IPS-NIHi7 (cell line): ENCODE measurements around the gene CYSLTR2.
A peak's percentile ranks its signal among the peaks of the same experiment; 100 is the strongest.
"Not testable (repeated sequence)": the region's sequence is repeated elsewhere in the genome, so short reads cannot be mapped to it uniquely, and the experiment has no call there.

Source experiments
- DNase-seq: peaks from one replicate; pipeline ENCODE4 v3.0.0; 2012; ENCODE audit warnings: mixed read lengths; ENCODE audit errors: extremely low spot score

The CYSLTR2 gene

GRCh38 chr13:48693998-48694397 lies 40.3 kb downstream of the CYSLTR2 start:
- no peak for DNase-seq

DNA sequence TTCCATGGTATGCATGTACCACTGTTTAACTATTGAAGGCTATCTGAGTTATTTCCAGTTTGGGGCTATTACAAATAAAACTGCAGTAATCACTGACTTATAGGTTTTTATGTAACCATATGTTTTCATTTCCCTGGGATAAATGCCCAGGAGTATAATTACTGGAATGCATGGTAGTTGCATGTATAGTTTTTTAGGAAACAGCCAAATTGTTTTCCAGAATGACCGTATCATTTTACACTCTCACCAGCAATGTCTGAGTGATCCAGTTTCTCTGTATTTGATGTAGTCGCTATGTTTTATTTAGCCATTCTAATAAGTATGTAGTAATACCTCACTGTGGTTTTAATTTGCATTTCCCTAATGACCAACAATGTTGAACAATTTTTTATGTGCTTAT lies 42.0 kb downstream of the CYSLTR2 start:
- DNase-seq = no peak

DNA sequence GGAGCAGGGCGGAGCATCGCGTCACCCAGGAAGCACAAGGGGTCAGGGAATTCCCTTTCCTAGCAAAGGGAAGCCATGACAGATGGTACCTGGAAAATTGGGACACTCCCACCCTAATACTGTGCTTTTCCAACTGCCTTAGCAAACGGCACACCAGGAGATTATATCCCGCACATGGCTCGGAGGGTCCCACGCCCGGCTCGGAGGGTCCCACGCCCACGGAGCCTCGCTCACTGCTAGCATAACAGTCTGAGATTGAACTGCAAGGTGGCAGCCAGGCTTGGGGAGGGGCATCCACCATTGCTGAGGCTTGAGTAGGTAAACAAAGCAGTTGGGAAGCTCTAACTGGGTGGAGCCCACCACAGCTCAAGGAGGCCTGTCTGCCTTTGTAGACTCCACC lies 42.9 kb downstream of the CYSLTR2 start:
- DNase-seq = not testable (repeated sequence)

DNA sequence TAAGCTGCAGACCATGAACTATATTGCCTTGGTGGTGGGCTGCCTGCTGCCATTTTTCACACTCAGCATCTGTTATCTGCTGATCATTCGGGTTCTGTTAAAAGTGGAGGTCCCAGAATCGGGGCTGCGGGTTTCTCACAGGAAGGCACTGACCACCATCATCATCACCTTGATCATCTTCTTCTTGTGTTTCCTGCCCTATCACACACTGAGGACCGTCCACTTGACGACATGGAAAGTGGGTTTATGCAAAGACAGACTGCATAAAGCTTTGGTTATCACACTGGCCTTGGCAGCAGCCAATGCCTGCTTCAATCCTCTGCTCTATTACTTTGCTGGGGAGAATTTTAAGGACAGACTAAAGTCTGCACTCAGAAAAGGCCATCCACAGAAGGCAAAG lies 53.7 kb downstream of the CYSLTR2 start:
- no peak for DNase-seq

DNA sequence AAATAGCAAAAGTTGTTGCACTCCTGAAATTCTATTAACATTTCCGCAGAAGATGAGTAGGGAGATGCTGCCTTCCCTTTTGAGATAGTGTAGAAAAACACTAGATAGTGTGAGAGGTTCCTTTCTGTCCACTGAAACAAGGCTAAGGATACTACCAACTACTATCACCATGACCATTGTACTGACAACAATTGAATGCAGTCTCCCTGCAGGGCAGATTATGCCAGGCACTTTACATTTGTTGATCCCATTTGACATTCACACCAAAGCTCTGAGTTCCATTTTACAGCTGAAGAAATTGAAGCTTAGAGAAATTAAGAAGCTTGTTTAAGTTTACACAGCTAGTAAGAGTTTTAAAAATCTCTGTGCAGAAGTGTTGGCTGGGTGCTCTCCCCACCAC lies 55.0 kb downstream of the CYSLTR2 start:
- DNase-seq = no peak

GRCh38 chr13:48709213-48709612 lies 55.5 kb downstream of the CYSLTR2 start:
- DNase-seq = no peak

DNA sequence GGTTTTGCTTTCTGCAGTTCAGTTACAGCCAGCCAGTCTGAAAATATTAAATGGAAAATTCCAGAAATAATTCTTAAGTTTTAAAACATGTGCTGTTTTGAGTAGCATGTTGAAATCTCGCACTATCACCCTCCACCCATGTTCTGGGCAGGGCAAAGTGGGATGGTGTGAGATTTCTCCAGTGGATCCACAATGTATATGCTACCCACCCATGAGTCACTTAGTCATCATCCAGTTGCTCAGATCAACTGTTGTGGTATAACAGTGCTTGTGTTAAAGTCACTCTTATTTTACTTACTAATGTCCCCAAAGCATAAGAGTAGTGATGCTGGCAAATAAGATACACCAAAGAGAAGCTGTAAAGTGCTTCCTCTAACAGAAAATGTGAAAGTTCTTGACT lies 56.4 kb downstream of the CYSLTR2 start:
- no peak for DNase-seq

DNA sequence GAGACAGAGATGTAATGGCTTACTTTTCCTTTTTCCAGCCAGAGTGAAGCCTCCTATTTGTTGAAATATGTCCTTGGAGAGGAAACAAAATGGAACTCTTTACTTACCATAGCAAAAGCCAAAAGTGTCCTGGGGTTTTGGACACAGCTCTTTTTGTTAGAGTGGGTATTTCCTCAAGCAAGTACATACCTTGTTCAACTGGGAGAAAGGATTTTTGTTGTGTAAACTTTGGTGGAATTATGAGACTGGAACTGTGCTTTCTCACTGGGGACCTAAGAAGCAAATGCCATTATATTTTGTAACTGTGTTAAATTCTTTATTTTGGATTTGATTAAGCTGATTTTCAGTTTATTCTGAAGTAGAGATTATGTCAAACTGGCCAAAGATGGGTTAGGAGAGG lies 58.4 kb downstream of the CYSLTR2 start:
- no peak for DNase-seq

DNA sequence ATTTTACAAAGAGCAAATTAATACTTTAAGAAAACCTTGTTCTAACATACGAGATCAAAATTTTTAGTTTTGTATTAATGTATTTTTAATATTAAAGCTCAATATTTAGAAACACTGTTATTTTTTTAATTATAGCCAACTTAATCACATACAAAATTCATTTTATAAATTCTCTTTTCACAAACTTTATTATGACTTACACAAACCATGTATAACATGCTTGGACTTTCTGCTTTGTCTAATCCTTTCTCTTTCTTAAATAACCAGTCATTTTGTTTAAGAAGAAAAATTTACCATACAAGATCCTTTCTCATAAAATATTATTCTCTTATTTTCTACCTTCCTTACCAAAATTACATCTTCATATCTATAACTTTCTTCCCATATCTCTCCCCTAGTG lies 62.2 kb downstream of the CYSLTR2 start:
- no peak for DNase-seq

GRCh38 chr13:48720621-48721020 lies 66.9 kb downstream of the CYSLTR2 start:
- no peak for DNase-seq

GRCh38 chr13:48723168-48723567 lies 69.4 kb downstream of the CYSLTR2 start:
- DNase-seq = no peak

- no peak for DNase-seq
These were observed 71.5 kb downstream of the CYSLTR2 start for GRCh38 chr13:48725271-48725670.

DNA sequence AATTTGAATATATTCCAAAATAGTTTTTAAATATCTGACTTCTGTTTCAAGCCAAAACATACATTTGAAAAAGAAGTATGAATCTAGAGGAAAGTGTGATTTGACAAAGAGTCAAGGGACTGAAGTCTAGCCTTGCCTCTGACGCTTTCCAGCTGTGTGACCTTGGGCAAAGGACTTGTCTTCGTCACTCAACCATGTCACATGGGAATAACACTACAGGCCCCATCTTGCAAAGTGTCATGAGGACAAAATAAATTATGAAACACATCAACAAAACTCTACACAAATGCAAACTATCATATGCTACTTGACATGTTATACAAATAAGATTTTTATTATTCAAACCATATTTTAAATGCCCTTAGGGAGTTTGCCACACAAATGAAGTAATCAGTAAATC lies 73.0 kb downstream of the CYSLTR2 start:
- no peak for DNase-seq

DNA sequence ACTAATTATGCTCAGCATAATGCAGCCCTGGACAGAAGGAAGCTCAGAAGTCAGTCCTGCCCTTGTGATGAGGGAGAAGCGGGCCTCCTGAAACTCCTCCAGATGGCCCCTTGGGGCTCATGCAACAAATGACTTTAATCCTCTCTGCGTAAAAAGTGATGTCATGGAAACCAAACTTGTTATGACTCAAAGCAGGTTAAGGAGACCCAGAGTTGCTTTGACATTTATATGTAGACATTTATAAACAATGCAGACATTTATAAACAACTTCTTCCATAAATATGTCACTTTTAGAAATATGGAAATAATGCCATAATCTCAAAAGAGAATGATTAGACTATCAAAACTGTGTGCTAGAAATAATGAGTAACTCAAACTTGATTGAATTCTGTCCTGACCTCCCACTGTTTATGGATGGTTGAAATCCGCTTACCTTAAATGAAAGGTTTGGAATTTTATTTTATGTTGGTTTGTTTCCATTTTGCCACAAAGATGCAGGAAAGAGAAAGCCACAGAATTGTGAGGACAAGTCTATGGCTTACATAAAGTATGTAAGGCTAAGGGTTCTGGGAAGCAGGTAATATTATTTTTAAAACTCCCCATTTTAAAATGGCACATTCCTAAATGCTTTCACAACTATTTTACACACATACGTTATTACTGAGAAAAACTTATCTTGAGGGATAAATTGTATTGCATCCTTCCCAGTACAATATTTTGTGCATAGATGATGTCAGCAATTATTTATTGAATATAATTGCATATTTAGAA lies 73.7 kb downstream of the CYSLTR2 start:
- no peak for DNase-seq

DNA sequence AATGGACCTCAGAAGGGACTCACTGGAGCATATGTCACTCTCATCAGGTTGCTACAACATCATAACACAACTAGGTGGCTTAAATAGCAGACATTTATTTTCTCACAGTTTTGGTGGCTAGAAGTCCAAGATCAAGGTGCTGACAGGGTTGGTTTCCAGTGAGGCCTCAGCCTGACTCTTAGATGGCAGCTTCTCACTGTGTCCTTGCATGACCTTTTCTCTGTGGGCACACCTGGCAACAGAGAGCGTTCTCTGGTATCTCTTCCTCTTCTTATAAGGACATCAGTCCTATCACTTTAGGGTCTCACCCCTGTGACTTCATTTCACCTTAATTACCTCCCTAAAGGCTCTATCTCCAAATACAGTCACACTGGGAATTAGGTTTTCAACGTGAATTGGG lies 74.5 kb downstream of the CYSLTR2 start:
- DNase-seq = no peak

DNA sequence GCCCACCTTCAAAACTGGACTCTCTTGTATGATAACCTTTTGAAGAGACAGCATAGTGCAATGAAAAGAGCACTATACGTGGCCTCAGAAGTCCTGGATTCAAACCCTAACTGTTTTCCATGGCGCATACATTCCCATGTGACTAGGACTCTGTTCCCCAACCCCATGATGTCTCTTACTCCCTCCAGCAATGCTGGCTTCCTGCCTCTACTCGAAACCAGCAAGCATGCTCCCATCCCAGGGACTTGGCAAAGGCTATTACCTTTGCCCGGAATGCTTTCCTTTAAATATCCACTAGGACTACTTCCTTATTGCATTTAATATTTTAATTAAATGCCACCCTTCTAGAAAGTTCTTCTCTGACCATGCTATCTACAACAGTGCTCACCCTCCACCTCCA lies 75.1 kb downstream of the CYSLTR2 start:
- DNase-seq = no peak

- DNase-seq = no peak
These were observed 76.1 kb downstream of the CYSLTR2 start for GRCh38 chr13:48729856-48730255.

DNA sequence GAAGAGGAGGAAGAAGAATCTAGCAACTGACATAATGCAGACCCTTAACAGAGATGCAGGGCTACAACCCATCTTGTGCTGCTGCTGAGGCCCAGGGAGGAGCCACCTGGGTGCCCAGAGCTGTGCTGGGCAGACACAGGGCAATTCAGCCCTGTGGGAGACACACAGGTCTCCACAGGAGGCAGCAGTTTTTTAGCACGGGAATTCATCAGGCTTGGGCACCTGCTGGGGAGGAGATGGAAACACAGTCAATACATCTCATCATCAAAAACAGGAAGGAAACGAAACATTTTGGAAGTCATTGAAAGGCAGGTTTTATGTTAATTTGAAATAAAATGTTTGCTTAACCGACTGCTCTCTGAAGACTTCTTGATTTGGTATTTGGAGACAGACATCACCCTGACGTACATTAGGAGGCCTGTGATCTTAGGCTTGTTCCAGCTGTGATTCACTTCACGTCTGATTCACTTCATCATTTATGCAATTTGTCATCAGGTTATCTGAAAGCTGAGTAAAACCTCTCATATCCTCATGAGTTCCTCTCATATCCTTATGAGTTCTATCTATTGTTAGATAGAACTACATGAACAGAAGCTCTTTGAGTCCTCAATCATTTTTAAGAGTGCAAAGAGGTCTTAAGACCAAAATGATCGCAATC lies 77.4 kb downstream of the CYSLTR2 start:
- no peak for DNase-seq

- DNase-seq = peak; percentile 84
These were observed 78.3 kb downstream of the CYSLTR2 start for GRCh38 chr13:48731957-48732569.

DNA sequence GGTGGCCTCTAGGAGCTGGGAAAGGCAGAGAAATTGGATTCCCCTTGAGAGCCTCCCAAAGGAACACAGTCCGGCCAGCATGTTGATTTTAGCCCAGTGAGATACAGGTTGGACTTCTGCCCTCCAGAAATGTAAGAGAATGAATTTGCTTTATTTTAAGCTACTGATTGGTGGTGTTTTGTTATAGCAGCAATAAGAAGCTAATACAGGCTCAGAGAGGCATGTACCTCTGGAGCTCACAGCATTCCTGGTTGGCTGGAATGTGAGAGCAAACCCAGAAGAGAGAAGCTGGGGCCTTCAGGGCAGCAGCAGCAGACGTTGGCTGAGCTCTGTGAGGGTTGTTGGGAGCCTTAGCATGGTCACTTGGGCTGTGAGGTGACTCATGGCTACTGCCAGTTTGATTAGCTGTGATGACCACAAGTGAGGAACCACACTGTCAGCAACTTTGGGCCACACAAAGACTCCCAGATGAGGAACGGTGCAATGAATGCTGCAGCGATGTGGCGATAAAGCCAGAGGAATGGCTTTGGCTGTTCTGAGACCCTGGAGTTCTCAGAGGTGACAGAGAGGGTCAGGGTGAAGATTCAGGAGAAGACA lies 80.1 kb downstream of the CYSLTR2 start:
- no peak for DNase-seq

GRCh38 chr13:48735571-48735970 lies 81.8 kb downstream of the CYSLTR2 start:
- DNase-seq = no peak

DNA sequence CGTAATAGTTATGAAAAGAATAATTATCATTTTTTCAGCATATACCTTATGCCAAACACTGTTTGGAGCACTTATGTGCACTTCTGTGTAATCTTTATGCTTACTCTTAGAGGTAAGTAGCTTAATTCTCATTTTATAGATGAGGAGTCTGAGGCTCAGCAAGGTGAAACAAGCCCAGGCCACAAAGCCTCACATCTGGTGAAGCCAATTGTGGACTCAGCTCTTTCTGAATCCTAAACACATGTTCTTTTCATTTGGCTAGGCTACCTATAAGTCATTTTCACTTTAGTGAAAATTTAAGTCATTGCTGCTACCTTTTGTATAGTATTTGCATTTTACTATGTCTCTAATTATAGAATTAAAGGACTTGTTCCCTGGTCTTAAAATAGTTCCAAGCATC lies 84.0 kb downstream of the CYSLTR2 start:
- no peak for DNase-seq

DNA sequence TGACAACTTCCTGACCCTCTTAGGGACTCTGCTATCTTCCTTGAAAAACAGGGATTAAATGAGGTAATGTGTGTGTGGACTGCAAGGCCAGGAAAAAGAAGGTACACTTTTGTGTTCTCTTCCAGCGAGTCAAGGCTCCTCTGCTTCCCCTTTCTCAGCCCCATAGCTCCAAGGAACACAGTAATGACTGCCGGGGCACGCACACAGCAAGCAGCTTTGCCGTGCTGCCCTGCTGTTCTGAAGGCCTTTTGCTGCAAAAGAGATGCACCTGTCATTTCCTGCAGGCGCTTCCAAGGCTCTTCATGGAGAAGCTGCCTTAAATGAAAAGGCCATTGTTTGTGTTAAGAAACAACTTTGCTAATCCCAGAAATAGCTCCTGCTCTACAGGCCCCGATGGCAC lies 84.6 kb downstream of the CYSLTR2 start:
- DNase-seq = no peak
